ENCODE data around the gene MTG1. TPM values are rescaled to one million over a fixed set of nuclear protein-coding genes. Genes with fewer than 3 reads are reported as not detected.

MTG1 gene
- total RNA-seq, 1 donor: 31.5 TPM

DNA sequence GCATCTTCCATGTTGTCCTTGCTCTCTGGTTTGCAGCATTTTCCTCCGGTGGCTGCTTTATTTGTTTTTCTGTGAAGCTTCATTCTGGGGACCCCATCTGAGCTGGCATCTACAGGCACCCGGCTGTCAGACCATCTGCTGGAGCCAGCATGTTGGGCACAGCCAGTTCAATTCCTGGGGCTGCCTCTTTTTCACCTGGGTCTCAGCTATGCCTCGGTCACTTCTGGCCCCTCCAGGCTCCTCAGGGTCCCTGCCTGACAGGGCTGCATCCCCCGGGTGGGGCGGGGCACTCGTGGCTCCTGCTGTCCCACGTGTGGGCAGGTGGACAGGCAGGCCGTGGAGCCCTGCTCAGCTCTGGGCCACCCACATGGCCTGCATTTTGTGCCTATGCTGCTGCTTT, 67.9 kb downstream of the MTG1 start:
- DNase-seq (ENCODE audit: insufficient read length, low spot score, missing footprints): peak; percentile 65
- Histone ChIP-seq H4K20me1 (ENCODE audit: insufficient read depth, low read length) (no peaks in the 10 kb centered on the region), H3K4me3 (ENCODE audit: insufficient read depth, low read length) (no peak overlapping the region), H3K27me3 (ENCODE audit: insufficient read depth, low read length) (no peaks in the 10 kb centered on the region), H3K4me1 (ENCODE audit: insufficient read depth, low read length) (no peaks in the 10 kb centered on the region), H3K4me2 (ENCODE audit: insufficient read depth, low read length) (no peak overlapping the region), H3K36me3 (ENCODE audit: insufficient read depth, low read length) (no peaks in the 10 kb centered on the region), H3K27ac (ENCODE audit: low read depth, low read length) (no peak overlapping the region), H2AFZ (ENCODE audit: low read length) (no peak overlapping the region), H3K79me2 (ENCODE audit: insufficient read depth, low read length) (no peaks in the 10 kb centered on the region), H3K9me3 (ENCODE audit: low read depth, low read length) (no peaks in the 10 kb centered on the region)
- TF ChIP-seq, protein P1, sequence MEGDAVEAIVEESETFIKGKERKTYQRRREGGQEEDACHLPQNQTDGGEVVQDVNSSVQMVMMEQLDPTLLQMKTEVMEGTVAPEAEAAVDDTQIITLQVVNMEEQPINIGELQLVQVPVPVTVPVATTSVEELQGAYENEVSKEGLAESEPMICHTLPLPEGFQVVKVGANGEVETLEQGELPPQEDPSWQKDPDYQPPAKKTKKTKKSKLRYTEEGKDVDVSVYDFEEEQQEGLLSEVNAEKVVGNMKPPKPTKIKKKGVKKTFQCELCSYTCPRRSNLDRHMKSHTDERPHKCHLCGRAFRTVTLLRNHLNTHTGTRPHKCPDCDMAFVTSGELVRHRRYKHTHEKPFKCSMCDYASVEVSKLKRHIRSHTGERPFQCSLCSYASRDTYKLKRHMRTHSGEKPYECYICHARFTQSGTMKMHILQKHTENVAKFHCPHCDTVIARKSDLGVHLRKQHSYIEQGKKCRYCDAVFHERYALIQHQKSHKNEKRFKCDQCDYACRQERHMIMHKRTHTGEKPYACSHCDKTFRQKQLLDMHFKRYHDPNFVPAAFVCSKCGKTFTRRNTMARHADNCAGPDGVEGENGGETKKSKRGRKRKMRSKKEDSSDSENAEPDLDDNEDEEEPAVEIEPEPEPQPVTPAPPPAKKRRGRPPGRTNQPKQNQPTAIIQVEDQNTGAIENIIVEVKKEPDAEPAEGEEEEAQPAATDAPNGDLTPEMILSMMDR (IDR thresholded peaks at IDR 0.05; ENCODE audit: extremely low read depth, low read depth, low read length): no peak

DNA sequence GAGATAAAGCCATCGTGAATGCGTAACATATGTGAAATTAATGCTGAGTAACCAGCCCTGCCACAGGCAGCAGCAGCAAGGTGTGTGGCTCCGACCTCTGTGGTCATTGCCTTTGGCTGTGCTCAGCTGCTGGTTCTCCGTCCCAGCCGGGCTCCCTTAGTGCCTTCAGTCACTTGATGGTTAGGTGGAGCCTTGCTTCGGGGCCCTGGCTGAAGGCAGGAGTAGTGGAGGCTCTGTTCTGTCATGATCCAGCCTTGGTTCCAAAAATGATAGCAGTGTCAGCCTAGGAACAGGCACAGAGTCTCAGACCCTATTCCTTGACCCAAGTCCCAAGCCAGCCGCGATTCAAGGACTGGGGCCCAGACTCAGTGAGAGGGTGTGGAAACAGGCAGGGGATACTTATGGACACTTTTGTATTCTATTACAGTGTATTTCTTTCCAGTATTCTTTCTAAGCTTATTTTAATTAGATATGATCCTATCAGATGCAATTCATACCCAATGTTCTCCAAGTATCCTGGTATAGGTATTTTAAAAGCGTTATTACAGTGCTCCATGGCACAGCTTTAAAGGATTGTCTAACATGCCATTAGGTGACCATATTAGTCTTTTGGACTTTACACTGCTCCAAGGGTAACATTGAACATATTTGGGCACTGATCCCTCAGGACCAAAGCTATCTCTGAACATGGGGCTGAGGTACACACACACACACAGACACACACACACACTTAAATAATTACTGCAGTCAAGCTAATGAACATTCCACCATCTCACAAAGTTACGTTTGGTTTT, 68.8 kb downstream of the MTG1 start:
- Histone ChIP-seq H3K36me3 (ENCODE audit: insufficient read depth, low read length) (no peaks in the 10 kb centered on the region), H3K4me1 (ENCODE audit: insufficient read depth, low read length) (no peaks in the 10 kb centered on the region), H3K4me3 (ENCODE audit: insufficient read depth, low read length) (no peak overlapping the region), H3K27ac (ENCODE audit: low read depth, low read length) (no peak overlapping the region), H3K27me3 (ENCODE audit: insufficient read depth, low read length) (no peaks in the 10 kb centered on the region), H3K4me2 (ENCODE audit: insufficient read depth, low read length) (no peak overlapping the region), H3K9me3 (ENCODE audit: low read depth, low read length) (no peaks in the 10 kb centered on the region), H2AFZ (ENCODE audit: low read length) (no peak overlapping the region), H4K20me1 (ENCODE audit: insufficient read depth, low read length) (no peaks in the 10 kb centered on the region), H3K79me2 (ENCODE audit: insufficient read depth, low read length) (no peaks in the 10 kb centered on the region)
- TF ChIP-seq, protein P1 (IDR thresholded peaks at IDR 0.05; ENCODE audit: extremely low read depth, low read depth, low read length): no peak
- DNase-seq (ENCODE audit: insufficient read length, low spot score, missing footprints): peak; percentile 74

DNA sequence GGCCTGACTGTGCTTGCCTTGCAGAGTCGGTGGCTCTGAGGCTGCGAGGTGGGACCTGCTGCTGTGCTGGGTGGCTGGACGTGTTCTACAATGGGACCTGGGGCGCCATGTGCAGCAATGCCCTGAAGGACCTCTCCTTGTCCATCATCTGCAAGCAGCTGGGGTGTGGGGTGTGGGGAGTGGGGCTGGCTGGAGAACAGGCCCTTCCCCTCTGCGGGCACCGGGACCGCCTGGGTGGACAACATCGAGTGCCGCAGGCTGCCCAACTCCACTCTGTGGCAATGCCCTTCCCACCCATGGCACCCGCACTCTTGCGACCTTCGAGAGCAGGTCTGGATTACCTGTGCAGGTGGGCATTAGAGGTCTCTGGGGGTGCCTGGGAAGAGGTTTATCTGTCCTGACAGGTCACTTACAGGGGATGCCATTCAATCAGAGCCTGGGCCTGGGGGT, 70.7 kb downstream of the MTG1 start:
- H3K79me2 ChIP-seq (ENCODE audit: insufficient read depth, low read length): no peaks in the 10 kb centered on the region
- no peak overlapping the region for H2AFZ ChIP-seq (ENCODE audit: low read length)
- peak; percentile 54 for DNase-seq (ENCODE audit: insufficient read length, low spot score, missing footprints)
- no peaks in the 10 kb centered on the region for H3K9me3 ChIP-seq (ENCODE audit: low read depth, low read length)
- H3K4me2 ChIP-seq (ENCODE audit: insufficient read depth, low read length): no peak overlapping the region
- H3K27me3 ChIP-seq (ENCODE audit: insufficient read depth, low read length): no peaks in the 10 kb centered on the region
- H3K4me3 ChIP-seq (ENCODE audit: insufficient read depth, low read length): no peak overlapping the region
- no peaks in the 10 kb centered on the region for H3K4me1 ChIP-seq (ENCODE audit: insufficient read depth, low read length)
- no peaks in the 10 kb centered on the region for H4K20me1 ChIP-seq (ENCODE audit: insufficient read depth, low read length)
- TF ChIP-seq, protein P1 (IDR thresholded peaks at IDR 0.05; ENCODE audit: extremely low read depth, low read depth, low read length): no peak
- no peaks in the 10 kb centered on the region for H3K36me3 ChIP-seq (ENCODE audit: insufficient read depth, low read length)
- no peak overlapping the region for H3K27ac ChIP-seq (ENCODE audit: low read depth, low read length)

DNA sequence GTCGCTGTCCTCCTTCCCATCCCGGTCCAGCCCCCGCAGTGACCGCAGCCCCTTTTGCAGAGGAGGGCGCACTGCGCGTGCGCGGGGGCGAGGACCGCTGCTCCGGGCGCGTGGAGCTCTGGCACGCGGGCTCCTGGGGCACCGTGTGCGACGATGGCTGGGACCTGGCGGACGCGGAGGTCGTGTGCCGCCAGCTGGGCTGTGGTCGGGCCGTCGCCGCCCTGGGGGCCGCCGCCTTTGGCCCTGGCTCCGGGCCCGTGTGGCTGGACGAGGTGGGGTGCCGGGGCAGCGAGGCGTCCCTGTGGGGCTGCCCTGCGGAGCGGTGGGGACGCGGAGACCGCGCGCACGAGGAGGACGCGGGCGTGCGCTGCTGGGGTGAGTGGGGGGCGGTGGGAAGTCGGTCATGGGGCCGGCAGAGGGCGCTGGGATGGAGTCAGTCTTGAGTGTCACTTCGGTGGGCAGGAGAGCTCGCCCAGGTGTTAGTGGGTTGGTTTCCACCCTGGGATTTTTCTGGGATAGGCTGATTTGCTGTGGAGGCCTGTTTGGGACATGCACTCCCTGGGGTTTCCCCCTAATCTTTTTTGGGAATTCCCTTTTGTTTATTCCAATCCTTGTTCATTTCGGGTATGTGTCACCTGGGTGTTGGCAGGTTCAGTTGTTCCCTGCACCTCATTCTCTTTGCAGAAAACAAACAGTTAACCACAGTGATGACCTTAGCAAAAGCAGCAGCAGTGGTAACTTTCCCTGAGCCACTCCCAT, 71.4 kb downstream of the MTG1 start:
- no peaks in the 10 kb centered on the region for H4K20me1 ChIP-seq (ENCODE audit: insufficient read depth, low read length)
- H3K4me1 ChIP-seq (ENCODE audit: insufficient read depth, low read length): no peaks in the 10 kb centered on the region
- no peak overlapping the region for H3K4me3 ChIP-seq (ENCODE audit: insufficient read depth, low read length)
- no peaks in the 10 kb centered on the region for H3K36me3 ChIP-seq (ENCODE audit: insufficient read depth, low read length)
- no peak overlapping the region for H2AFZ ChIP-seq (ENCODE audit: low read length)
- H3K27ac ChIP-seq (ENCODE audit: low read depth, low read length): no peak overlapping the region
- TF ChIP-seq, protein P1 (IDR thresholded peaks at IDR 0.05; ENCODE audit: extremely low read depth, low read depth, low read length): no peak
- no peaks in the 10 kb centered on the region for H3K9me3 ChIP-seq (ENCODE audit: low read depth, low read length)
- DNase-seq (ENCODE audit: insufficient read length, low spot score, missing footprints): peak; percentile 73
- H3K4me2 ChIP-seq (ENCODE audit: insufficient read depth, low read length): no peak overlapping the region
- H3K79me2 ChIP-seq (ENCODE audit: insufficient read depth, low read length): no peaks in the 10 kb centered on the region
- no peaks in the 10 kb centered on the region for H3K27me3 ChIP-seq (ENCODE audit: insufficient read depth, low read length)

All from osteoblast (primary cell).